Liver (tissue), 3 donors: ENCODE measurements around the gene DDX23.
"Not testable (repeated sequence)": the region's sequence is repeated elsewhere in the genome, so short reads cannot be mapped to it uniquely, and the experiment has no call there.

Source experiments
- GABPA ChIP-seq, 2 donors: IDR thresholded peaks in 1 of 2; conservative IDR thresholded peaks in 1 of 2; 2 replicates each; pipeline ENCODE4 v1.6.1; 2016; ENCODE audit warnings: antibody characterized with exemption in 2 of 2, mild to moderate bottlenecking in 1 of 2, moderate library complexity in 1 of 2
- JUND ChIP-seq, 2 donors: IDR thresholded peaks; 2 replicates each; pipeline ENCODE4 v1.6.1; 2016; ENCODE audit warnings: antibody characterized with exemption in 2 of 2
- RXRA ChIP-seq, 2 donors: IDR thresholded peaks; 2 replicates each; pipeline ENCODE4 v1.6.1; 2017 to 2018; ENCODE audit warnings: antibody characterized with exemption in 2 of 2, mild to moderate bottlenecking in 1 of 2
- SP1 ChIP-seq: IDR thresholded peaks from 2 replicates; pipeline ENCODE4 v1.6.1; 2018; ENCODE audit warnings: antibody characterized with exemption, mild to moderate bottlenecking
- TF ChIP-seq, protein P1 (sequence below): fragments of 150-350 bp; IDR thresholded peaks from 2 replicates; pipeline ENCODE4 v1.5.1; 2017; ENCODE audit warnings: improper control_type of control experiment, low read depth, low read length; ENCODE audit not compliant: missing input control
- TF ChIP-seq, protein P2 (sequence below): IDR thresholded peaks from 2 replicates; pipeline ENCODE4 v1.6.1; 2016; ENCODE audit warnings: antibody characterized with exemption, mild to moderate bottlenecking
- donor health status: healthy.
- donor health status: healthy.

DNA sequence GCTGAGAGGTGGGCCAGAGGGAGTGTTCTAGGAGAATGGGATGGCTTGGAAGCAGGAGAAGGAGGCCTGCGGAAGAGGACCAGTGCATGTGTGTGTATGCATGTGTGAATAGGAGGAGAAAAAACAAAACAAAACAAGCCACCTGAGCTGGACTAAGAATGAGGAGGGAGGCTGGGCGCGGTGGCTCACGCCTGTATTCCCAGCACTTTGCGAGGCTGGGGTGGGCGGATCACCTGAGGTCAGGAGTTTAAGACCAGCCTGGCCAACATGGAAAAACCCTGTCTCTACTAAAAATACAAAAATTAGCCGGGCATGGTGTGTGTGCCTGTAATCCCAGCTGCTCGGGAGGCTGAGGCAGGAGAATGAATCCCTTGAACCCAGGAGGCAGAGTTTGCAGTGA lies 21.6 kb upstream of the DDX23 start:
- TF ChIP-seq, protein P1, sequence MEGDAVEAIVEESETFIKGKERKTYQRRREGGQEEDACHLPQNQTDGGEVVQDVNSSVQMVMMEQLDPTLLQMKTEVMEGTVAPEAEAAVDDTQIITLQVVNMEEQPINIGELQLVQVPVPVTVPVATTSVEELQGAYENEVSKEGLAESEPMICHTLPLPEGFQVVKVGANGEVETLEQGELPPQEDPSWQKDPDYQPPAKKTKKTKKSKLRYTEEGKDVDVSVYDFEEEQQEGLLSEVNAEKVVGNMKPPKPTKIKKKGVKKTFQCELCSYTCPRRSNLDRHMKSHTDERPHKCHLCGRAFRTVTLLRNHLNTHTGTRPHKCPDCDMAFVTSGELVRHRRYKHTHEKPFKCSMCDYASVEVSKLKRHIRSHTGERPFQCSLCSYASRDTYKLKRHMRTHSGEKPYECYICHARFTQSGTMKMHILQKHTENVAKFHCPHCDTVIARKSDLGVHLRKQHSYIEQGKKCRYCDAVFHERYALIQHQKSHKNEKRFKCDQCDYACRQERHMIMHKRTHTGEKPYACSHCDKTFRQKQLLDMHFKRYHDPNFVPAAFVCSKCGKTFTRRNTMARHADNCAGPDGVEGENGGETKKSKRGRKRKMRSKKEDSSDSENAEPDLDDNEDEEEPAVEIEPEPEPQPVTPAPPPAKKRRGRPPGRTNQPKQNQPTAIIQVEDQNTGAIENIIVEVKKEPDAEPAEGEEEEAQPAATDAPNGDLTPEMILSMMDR: not testable (repeated sequence)
- TF ChIP-seq, protein P2, sequence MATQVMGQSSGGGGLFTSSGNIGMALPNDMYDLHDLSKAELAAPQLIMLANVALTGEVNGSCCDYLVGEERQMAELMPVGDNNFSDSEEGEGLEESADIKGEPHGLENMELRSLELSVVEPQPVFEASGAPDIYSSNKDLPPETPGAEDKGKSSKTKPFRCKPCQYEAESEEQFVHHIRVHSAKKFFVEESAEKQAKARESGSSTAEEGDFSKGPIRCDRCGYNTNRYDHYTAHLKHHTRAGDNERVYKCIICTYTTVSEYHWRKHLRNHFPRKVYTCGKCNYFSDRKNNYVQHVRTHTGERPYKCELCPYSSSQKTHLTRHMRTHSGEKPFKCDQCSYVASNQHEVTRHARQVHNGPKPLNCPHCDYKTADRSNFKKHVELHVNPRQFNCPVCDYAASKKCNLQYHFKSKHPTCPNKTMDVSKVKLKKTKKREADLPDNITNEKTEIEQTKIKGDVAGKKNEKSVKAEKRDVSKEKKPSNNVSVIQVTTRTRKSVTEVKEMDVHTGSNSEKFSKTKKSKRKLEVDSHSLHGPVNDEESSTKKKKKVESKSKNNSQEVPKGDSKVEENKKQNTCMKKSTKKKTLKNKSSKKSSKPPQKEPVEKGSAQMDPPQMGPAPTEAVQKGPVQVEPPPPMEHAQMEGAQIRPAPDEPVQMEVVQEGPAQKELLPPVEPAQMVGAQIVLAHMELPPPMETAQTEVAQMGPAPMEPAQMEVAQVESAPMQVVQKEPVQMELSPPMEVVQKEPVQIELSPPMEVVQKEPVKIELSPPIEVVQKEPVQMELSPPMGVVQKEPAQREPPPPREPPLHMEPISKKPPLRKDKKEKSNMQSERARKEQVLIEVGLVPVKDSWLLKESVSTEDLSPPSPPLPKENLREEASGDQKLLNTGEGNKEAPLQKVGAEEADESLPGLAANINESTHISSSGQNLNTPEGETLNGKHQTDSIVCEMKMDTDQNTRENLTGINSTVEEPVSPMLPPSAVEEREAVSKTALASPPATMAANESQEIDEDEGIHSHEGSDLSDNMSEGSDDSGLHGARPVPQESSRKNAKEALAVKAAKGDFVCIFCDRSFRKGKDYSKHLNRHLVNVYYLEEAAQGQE: not testable (repeated sequence)
- not testable (repeated sequence) for TF ChIP-seq SP1; GABPA (IDR thresholded peaks at IDR 0.05 in 1 of 2, conservative IDR thresholded peaks at IDR 0.05 in 1 of 2); RXRA (IDR thresholded peaks at IDR 0.05); JUND (IDR thresholded peaks at IDR 0.05)
